Nephron progenitor cell (in vitro differentiated cells): ENCODE measurements around the gene IRX3.

ENCODE experiments used
- DNase-seq: peaks from one replicate; pipeline ENCODE4 v3.0.0; 2021
- H3K27ac Mint-ChIP-seq: 2 replicates; pipeline ENCODE4 v1.8.0; 2021; ENCODE audit warnings: mild to moderate bottlenecking, moderate library complexity, mixed read lengths
- H3K27me3 Mint-ChIP-seq: 2 replicates; pipeline ENCODE4 v1.8.0; 2021; ENCODE audit warnings: mild to moderate bottlenecking, low read depth, mixed read lengths; ENCODE audit not compliant: poor library complexity
- H3K36me3 Mint-ChIP-seq: 2 replicates; pipeline ENCODE4 v1.8.0; 2021; ENCODE audit warnings: low read depth, mixed read lengths
- H3K4me1 Mint-ChIP-seq: 2 replicates; pipeline ENCODE4 v1.8.0; 2021; ENCODE audit warnings: mixed read lengths
- H3K4me3 Mint-ChIP-seq: 2 replicates; pipeline ENCODE4 v1.8.0; 2021; ENCODE audit warnings: mild to moderate bottlenecking, moderate library complexity, mixed read lengths
- H3K9me3 Mint-ChIP-seq: 2 replicates; pipeline ENCODE4 v1.8.0; 2021; ENCODE audit warnings: mild to moderate bottlenecking, moderate library complexity, mixed read lengths
- TF ChIP-seq, protein P1 (sequence below): fragments of 200-600 bp; sonication (generic); IDR thresholded peaks from 2 replicates; pipeline ENCODE4 v1.5.0; 2021; ENCODE audit warnings: antibody characterized with exemption

Gene IRX3

GRCh38 chr16:54305080-54305479, 18.5 kb upstream of the IRX3 start:
- no peaks in the 10 kb centered on the region for H3K9me3 Mint-ChIP-seq
- H3K27ac Mint-ChIP-seq, result peak overlapping the region; percentile 17
- peaks cover 23% of the 10 kb centered on the region for H3K27me3 Mint-ChIP-seq
- TF ChIP-seq, protein P1, sequence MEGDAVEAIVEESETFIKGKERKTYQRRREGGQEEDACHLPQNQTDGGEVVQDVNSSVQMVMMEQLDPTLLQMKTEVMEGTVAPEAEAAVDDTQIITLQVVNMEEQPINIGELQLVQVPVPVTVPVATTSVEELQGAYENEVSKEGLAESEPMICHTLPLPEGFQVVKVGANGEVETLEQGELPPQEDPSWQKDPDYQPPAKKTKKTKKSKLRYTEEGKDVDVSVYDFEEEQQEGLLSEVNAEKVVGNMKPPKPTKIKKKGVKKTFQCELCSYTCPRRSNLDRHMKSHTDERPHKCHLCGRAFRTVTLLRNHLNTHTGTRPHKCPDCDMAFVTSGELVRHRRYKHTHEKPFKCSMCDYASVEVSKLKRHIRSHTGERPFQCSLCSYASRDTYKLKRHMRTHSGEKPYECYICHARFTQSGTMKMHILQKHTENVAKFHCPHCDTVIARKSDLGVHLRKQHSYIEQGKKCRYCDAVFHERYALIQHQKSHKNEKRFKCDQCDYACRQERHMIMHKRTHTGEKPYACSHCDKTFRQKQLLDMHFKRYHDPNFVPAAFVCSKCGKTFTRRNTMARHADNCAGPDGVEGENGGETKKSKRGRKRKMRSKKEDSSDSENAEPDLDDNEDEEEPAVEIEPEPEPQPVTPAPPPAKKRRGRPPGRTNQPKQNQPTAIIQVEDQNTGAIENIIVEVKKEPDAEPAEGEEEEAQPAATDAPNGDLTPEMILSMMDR, result no peak
- H3K4me1 Mint-ChIP-seq, result peaks cover 46% of the 10 kb centered on the region
- H3K4me3 Mint-ChIP-seq, result peak overlapping the region; percentile 29
- peak; percentile 23 for DNase-seq
- H3K36me3 Mint-ChIP-seq, result no peaks in the 10 kb centered on the region

- Mint-ChIP-seq H3K36me3 (no peaks in the 10 kb centered on the region), H3K9me3 (no peaks in the 10 kb centered on the region), H3K27ac (no peak overlapping the region), H3K4me1 (peaks cover 46% of the 10 kb centered on the region), H3K4me3 (no peak overlapping the region), H3K27me3 (peaks cover 22% of the 10 kb centered on the region)
- no peak for DNase-seq
- TF ChIP-seq, protein P1, result no peak
Measured at GRCh38 chr16:54303613-54304012, 17.0 kb upstream of the IRX3 start.

- Mint-ChIP-seq H3K4me1 (peaks cover under 1% of the 10 kb centered on the region), H3K36me3 (peaks cover 10% of the 10 kb centered on the region)
Measured at GRCh38 chr16:54297154-54297553, 10.6 kb upstream of the IRX3 start.

GRCh38 chr16:54296543-54296942, 10.0 kb upstream of the IRX3 start:
- Mint-ChIP-seq H3K4me1 (peaks cover 7% of the 10 kb centered on the region), H3K36me3 (peaks cover 10% of the 10 kb centered on the region), H3K4me3 (no peak overlapping the region), H3K9me3 (peaks cover 29% of the 10 kb centered on the region), H3K27me3 (peaks cover 70% of the 10 kb centered on the region), H3K27ac (no peak overlapping the region)
- DNase-seq, result no peak
- TF ChIP-seq, protein P1, result no peak

More at GRCh38 chr16:54297154-54297553, 10.6 kb upstream of the IRX3 start:
- peaks cover 29% of the 10 kb centered on the region for H3K9me3 Mint-ChIP-seq
- no peak overlapping the region for H3K27ac Mint-ChIP-seq
- TF ChIP-seq, protein P1, result no peak
- DNase-seq, result no peak
- H3K27me3 Mint-ChIP-seq, result peaks cover 64% of the 10 kb centered on the region
- H3K4me3 Mint-ChIP-seq, result no peak overlapping the region

DNA sequence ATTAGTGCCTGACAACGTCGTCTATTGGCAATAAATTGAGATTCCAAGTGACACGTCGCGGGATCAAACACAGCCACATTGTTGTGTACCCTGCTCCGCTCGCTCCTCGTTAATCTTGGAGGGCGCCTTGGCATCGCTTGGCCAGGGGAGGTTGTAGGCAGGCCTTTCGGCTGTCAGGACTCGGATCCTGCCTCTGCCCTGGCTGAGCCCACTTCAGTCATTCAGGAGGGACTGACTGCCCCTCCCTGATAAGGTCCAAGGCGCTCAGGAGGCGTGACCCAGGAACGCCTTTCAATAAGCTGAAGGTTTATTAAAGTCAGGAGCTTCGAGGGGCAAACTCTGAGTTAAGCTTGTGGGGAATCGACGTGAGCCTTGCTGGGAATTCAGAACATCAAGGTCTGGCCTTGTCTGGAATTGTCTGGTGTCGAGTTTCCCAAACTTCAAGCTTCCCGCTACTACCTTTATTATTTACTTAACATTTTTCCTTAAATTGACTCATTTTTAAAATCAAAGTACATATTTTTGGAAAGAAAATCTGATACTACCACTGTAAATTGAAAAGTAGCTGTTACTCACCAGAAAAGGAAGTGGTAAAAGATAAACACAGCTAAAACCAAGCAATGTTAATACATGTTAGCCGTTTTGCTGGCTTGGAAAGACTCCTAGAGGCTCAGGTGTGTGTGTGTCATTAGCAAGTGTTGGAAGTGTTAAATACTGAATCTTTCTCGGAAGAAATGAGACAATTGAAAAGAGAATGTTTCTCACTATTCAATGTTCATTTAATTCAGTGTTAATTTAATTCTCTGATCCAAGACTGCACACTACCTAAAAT, 5.3 kb upstream of the IRX3 start:
- Mint-ChIP-seq H3K4me3 (peak overlapping the region; percentile 49), H3K36me3 (peaks cover 10% of the 10 kb centered on the region), H3K4me1 (peaks cover 37% of the 10 kb centered on the region), H3K27me3 (peaks cover 90% of the 10 kb centered on the region), H3K9me3 (peaks cover 24% of the 10 kb centered on the region), H3K27ac (no peak overlapping the region)
- TF ChIP-seq, protein P1, result no peak
- DNase-seq, result no peak
